ENCODE measurements around the gene ELK4. TPM values are rescaled to one million over a fixed set of nuclear protein-coding genes. Genes with fewer than 3 reads are reported as not detected.

Gene ELK4
- total RNA-seq, 1 experiment from 2014 or later, result 31.2 TPM

- TF ChIP-seq CTCF (conservative IDR thresholded peaks at IDR 0.05), result no peak
- Histone ChIP-seq H4K8ac (replicated peaks; ENCODE audit: insufficient read length, low read depth, low read length) (no peak overlapping the region), H4K20me1 (ENCODE audit: control insufficient read depth, insufficient read depth, insufficient read length) (no peaks in the 10 kb centered on the region), H3K56ac (ENCODE audit: insufficient read length, low read depth, low read length) (no peak overlapping the region), H3K27ac (ENCODE audit: insufficient read length, low read depth, low read length) (no peak overlapping the region), H3K14ac (ENCODE audit: insufficient read depth, low read length) (no peak overlapping the region), H2BK5ac (ENCODE audit: insufficient read length, low read length) (no peak overlapping the region), H2BK12ac (ENCODE audit: insufficient read length, low read depth, low read length) (no peak overlapping the region), H2BK120ac (ENCODE audit: low read depth, low read length, poor library complexity, severe bottlenecking) (no peak overlapping the region), H3K79me1 (ENCODE audit: insufficient read depth, low read depth, low read length, poor library complexity, severe bottlenecking) (no peaks in the 10 kb centered on the region), H3K9ac (ENCODE audit: extremely low read depth, insufficient read length, low read length) (no peak overlapping the region), H2BK20ac (ENCODE audit: low read depth, low read length, poor library complexity, severe bottlenecking) (no peak overlapping the region), H4K5ac (ENCODE audit: insufficient read length, low read depth, low read length) (no peak overlapping the region), H3K27me3 (ENCODE audit: insufficient read depth, low read length) (peaks cover 21% of the 10 kb centered on the region; the same call in 1 of the 2 replicates), H3K9me3 (ENCODE audit: control insufficient read depth, low read depth, low read length) (no peaks in the 10 kb centered on the region), H2AK5ac (ENCODE audit: insufficient read length, low read length) (no peak overlapping the region), H3K23me2 (ENCODE audit: insufficient read length, low read depth, low read length, poor library complexity, severe bottlenecking) (peaks cover 3% of the 10 kb centered on the region), H2AFZ (ENCODE audit: low read length) (no peak overlapping the region), H3K23ac (ENCODE audit: insufficient read length, low read depth, low read length) (no peak overlapping the region), H3K4ac (ENCODE audit: low read depth, low read length) (no peak overlapping the region), H3T11ph (ENCODE audit: low read length) (no peak overlapping the region), H4K91ac (ENCODE audit: insufficient read length, low read depth, low read length) (no peak overlapping the region), H2BK15ac (ENCODE audit: low read depth, low read length) (no peak overlapping the region), H3K4me2 (ENCODE audit: insufficient read depth, insufficient read length, low read length) (peak overlapping the region; percentile 85), H3K4me1 (ENCODE audit: insufficient read depth, low read length) (no peaks in the 10 kb centered on the region), H3K79me2 (ENCODE audit: insufficient read depth, low read length) (no peaks in the 10 kb centered on the region), H3K18ac (ENCODE audit: insufficient read length, low read depth, low read length) (no peak overlapping the region)
- Mint-ChIP-seq H3K4me3 (peak overlapping the region; percentile 51 to 80), H3K4me1 (peaks cover 20 to 28% of the 10 kb centered on the region in 2 experiments), H3K27ac (no peak overlapping the region), H3K27me3 (ENCODE audit: low read depth) (peaks cover 93% of the 10 kb centered on the region), H3K36me3 (ENCODE audit: insufficient read depth in 1 of 3, low read depth in 3 of 3) (no peaks in the 10 kb centered on the region; a peak in 1 of 7 replicates), H3K9me3 (no peaks in the 10 kb centered on the region; a peak in 1 of 5 replicates)
- WGBS (ENCODE audit: extremely low coverage, insufficient read length, low lambda C conversion rate), result no CpG with 5 or more reads among the region's 5 CpGs
- no peak for DNase-seq
These were observed 63.7 kb downstream of the ELK4 start for GRCh38 chr1:205568135-205568468.
